HEK293T (cell line): ENCODE data around the gene KEAP1.

ENCODE experiments used
- ARNT ChIP-seq: fragments of 450-650 bp; IDR thresholded peaks from 2 replicates; pipeline ENCODE4 v1.6.1; 2017; ENCODE audit warnings: mild to moderate bottlenecking
- BHLHE40 ChIP-seq: fragments of 450-650 bp; IDR thresholded peaks from 2 replicates; pipeline ENCODE4 v1.6.1; 2016; ENCODE audit warnings: mild to moderate bottlenecking, moderate library complexity, borderline replicate concordance
- ELF4 ChIP-seq: fragments of 450-650 bp; IDR thresholded peaks from 2 replicates; pipeline ENCODE4 v1.6.1; 2017; ENCODE audit warnings: antibody characterized with exemption
- FOXA1 ChIP-seq: fragments of 450-650 bp; IDR thresholded peaks from 2 replicates; pipeline ENCODE4 v1.6.1; 2016; ENCODE audit warnings: mild to moderate bottlenecking
- FOXM1 ChIP-seq: fragments of 450-650 bp; IDR thresholded peaks from 2 replicates; pipeline ENCODE4 v1.6.1; 2017; ENCODE audit warnings: mild to moderate bottlenecking, borderline replicate concordance
- LEF1 ChIP-seq: fragments of 450-650 bp; IDR thresholded peaks from 2 replicates; pipeline ENCODE4 v1.6.1; 2017; ENCODE audit warnings: mild to moderate bottlenecking, borderline replicate concordance
- SP1 ChIP-seq: fragments of 450-650 bp; IDR thresholded peaks from 2 replicates; pipeline ENCODE4 v1.6.1; 2017

DNA sequence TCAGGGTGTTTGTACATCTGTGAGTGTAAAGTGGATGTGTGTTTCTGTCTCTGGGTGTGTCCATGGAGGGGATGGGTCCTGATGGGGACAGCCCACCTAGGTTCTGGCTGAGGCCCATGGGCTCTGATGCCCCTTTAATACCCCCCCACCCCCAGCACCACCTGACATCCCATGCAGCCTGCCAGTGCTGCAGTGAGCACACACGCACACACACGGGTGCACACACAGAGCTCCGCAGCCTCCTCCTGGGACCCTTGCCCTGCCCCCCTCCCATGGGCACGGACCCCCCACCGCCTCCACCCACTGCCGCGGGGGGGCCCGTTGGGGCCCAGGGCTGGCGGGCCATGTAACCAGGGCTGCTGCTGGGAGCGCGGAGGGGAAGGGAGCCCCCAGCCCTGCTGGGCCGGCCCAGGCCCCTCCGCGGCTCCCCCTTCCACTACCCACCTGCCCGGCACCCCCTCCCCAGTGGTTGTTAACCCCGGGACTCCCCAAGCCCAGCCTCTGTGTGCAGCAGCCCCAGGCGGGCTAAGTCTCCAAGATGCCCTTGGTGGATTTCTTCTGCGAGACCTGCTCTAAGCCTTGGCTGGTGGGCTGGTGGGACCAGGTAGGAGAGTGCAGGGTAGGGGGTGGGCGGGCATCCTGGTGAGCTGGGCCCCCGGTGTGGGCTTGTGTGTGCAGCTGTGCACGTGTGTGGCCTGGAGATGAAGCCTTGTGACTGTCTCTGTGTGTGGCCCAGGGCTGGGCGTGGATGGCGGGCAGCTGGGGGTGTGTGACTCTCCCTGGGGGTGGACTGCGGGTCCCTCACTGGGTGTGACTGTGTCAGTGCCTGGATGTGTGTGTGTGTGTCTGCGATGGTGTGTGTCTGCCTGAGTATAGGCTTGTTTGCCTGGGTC, 50.2 kb downstream of the KEAP1 start:
- TF ChIP-seq BHLHE40, result no peak
- TF ChIP-seq ARNT, result no peak
- no peak for TF ChIP-seq FOXM1
- TF ChIP-seq SP1, result no peak
- no peak for TF ChIP-seq FOXA1
- no peak for TF ChIP-seq ELF4
- no peak for TF ChIP-seq LEF1
